Iris pigment epithelial cell (primary cell): ENCODE measurements around the gene FBXO8.

Experiments
- DNase-seq: peaks from one replicate; pipeline ENCODE4 v3.0.0-alpha.2; 2011; ENCODE audit warnings: low read depth

FBXO8 gene

DNA sequence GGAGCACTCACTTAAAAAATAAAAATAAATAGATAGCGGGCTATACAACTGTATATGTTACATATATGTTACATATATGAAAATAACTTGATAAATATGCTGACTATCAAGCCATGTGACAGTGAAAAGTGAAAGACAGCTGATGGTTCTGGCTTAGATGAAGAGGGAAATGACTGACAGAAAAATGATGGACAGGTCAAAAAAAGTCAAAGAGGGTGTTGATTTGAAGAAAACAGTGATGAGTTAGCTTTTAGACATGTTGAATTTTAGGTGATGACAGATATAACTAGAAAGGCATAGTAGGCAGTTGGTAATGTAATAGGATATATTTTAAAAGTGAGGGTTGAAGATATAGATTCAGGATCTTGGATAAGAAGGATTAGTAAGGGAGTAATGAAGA lies 37.8 kb downstream of the FBXO8 start:
- no peak for DNase-seq

DNA sequence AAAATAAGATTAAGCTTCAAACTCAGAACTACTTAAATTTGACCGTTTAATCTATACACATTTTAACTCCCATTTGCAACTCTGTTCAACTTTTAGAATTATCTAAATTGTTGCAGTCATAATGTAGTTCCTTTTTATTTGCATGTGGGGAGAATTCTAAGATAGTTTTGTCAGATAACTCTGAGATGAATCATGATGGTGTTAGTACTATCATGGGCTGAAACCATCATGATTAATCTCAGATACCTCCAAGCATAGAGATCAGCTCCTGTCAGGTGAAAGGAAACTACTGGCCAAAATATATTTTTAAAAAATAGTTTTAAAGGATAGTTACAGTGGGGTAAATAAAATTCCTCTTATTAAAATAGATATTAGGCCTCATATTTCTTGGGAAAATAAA lies 39.0 kb downstream of the FBXO8 start:
- peak; percentile 51 for DNase-seq

DNA sequence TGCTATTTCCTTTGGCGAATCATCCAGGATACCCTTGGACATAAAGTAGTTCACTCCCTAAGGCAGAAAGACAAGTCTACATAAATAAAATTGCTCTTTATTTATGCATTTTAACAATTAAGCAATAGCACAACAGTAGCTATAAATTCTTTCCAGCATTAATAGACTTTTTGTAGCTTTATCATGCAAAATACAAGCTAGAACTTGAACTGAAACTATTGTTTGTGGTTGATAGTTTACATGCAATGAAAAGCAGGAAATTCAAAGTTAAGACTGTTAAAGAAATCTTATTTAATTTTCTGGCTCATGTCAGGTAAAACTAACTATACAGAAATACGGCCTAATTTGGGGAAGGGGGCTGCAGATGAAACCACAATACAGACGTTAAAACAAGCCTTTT lies 42.3 kb downstream of the FBXO8 start:
- no peak for DNase-seq

DNA sequence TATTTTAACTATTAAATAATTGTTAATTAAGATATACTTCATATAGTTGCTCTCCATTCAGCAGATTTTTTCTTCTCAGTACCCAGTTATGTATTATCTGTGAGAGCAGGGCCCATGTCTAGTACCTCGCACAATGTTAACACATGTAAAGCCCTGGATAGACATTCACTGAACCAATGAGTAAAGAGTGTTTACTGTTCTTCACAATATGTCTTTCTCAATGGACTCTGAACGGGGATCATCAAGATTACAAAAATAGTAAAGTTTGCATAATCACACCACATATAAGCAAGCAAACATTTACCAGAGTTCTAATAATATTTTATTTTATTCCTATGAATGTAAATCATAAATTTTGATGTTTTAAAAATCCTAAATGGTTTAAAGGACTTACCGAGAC lies 47.1 kb downstream of the FBXO8 start:
- no peak for DNase-seq

DNA sequence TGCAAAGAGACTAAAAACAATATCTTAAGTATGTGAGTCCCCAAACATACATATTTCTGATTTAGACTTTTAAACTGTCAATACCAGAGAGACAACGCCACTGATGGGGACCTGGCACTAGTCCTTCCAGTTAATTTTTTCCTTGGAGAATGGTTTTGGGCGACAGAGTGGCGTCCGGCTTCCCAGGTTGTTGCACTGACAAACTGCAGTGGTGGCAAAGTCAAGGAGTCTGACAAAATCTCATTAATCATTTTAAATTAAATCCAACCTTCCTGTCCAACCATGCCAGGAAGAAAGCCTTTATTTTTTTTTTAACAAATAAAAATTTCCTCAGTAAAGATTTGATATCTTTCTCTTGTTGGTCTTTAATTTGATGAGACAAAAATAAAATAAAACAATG lies 52.8 kb downstream of the FBXO8 start:
- no peak for DNase-seq

DNA sequence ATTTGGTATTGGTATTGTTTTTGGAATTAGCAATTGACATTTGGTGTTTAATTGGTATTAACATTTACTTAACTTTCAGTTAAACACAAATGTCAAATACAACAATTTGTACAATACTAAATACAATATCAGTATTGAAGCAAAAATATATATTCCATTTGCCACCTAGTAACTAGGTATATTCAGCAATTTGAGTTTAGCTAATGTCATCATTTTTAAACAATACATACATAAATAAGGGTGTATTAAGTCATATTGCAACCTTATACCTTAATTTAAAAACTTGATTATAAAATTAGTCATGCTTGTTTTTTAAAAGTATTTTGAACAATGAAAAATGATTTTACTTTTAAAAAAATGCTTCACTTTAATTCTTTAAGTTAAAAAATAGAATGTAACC lies 53.3 kb downstream of the FBXO8 start:
- no peak for DNase-seq

DNA sequence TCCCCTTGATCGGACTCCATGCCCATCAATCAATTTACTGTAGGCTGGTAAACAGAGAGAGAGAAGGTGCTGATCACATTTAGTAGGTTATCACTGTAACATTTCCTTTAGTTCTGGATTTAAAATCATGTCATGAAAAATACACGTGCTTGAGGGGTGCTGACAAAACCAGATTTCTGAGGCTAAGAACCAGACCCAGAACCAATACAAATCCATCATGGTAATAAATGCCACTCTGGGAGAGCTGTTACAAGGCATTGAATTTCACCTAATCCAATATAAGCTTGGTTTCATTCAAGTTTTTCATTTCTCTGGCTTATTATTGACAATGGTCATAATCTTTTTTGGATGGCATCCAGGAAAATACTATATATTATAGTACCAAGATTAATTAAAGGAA lies 54.5 kb downstream of the FBXO8 start:
- no peak for DNase-seq

DNA sequence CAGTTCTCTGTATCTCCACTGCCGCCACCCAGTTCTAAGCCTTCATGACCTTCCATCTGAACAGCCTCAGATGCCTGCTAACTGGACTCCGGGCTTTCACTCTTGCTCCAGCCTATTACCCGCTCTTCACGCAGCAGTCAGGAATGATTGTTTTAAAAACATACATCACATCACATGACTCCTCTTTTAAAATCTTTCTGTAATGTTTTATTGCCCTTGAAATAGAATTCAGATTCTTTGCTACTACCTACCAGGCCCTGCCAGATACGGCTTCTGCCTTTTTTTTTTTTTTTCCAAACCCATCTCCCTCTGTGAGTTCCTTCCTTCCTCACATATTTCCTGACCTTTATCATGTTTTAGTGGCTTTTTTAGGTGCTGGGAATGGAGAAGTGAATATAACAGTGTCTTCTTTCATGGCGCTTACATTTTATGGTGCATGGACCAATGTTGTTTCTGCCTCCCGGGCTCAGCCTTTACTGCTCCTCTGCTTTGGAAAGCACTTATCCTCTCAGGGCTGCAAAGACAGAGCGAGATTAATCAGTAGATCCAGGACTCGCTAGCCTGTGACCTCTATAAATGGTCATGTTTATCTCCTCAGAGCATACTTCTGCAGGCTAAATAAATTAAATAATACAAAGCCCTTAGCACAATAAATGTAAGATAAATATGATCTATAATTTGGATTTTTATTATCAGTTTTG lies 58.0 kb downstream of the FBXO8 start:
- no peak for DNase-seq

DNA sequence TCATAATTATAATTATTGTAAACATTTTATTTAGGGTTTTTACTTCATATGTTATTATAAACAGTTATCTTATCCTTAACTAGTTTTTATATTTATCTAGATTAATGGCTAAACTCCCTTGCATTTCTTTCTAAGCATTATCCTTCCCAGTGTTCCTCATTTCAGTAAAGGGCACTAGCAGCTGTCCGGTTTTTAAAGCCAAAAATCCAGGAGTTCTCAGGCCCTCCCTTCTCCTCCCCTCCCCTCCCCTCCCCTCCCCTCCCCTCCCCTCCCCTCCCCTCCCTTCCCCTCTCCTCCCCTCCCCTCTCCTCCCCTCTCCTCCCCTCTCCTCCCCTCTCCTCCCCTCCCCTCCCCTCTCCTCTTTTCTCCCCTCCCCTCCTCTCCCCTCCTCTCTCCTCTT lies 58.9 kb downstream of the FBXO8 start:
- no peak for DNase-seq

DNA sequence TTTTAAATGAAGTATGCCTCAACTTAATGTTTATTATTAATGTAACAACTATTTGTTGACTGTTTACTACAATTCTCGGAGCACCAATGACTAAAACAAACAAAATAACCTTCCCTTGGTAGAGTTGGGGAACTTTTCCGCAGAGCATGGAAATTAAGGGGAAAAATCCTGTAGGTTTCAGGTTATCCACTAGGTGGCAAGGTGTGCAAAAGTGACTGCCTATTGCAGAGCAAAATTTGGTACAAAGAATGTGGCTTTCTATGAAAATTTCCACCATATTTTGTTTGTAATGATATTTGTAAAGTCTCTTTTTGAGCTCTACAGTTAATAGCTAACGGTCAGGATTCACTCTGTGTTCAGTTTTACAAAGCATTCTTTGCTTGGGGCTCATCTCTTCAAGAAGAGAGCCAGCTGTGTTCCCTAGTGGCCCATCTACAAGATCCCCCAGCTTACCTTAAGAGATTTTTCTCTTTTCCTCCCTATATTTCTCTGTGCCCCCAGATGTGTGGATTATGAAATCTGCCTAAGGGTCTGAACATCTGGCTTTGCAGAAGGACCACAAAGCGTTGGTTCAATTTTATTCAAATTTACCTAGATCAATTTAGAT lies 61.1 kb downstream of the FBXO8 start:
- peak; percentile 28 for DNase-seq

DNA sequence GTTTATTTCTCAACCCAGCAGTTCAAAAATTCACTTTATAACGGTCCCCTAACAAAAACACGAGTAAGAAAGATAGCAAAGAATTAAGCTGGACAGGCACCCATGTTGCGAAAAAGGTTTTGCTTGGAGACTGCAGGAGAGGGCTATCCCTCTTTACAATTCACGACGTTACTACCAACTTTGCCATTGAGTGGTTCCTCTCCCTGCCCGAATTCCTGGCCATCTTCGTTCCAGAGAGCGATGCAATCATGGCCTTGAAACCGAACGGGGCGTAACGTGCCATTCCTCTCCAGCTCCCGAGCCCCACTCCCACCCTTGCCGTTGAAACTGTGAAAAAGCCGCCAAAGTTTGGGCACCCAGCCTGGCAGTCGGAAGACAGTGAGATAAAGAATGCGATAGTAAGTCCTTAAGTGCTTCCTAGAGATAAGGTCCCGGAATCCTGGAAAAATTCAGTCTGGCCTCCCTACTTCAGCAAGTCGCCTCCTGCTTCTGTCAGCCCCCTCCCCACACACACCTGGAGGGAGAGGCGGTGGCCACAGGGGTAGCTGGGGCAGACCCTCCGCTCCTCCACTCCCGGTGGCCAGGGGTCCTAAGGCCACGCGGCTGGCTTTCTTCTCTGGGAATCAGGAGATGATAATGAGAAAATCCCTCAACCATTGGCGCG lies 65.2 kb downstream of the FBXO8 start:
- DNase-seq = peak; percentile 5

DNA sequence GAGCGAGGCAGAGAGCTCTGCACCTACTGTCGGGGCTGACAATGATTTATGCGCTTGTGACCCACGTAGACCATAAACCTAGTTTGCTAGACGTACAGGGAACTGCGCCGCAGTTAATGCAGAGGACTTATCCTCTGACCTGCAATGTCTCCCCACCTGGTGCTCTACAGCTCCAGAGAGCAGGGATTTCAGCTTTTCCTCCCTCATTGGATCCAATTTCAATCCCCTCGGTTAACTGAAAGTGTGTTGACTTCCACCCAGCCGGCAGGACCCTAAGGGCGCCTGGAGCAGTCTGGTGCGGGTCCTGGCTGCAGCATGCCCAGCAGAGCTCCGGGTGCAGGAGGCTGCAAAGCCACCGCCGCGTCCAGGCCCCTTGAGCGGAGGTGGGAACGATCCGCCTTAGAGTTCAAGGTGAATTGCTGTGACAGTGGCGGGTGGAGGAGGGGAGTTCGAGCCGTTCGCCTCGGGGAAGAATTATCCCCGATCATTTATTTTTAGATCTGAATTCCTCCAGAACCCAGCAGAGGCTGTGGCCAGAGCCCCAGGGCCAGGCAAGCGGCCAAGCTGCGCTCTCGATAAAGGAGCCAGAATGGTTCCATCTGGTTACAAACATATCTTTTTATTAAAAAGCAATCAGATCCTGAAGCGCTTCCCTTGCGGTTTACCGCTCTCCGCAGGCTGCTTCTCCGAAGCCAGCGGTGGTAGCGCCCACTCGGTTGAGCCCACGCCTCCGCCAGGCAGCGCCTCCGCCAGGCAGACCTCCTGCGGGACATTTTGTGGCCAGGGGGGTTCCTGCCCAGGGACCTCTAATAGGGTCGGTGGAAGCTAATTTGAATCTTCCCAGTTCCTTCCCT lies 66.0 kb downstream of the FBXO8 start:
- peak; percentile 61 for DNase-seq

DNA sequence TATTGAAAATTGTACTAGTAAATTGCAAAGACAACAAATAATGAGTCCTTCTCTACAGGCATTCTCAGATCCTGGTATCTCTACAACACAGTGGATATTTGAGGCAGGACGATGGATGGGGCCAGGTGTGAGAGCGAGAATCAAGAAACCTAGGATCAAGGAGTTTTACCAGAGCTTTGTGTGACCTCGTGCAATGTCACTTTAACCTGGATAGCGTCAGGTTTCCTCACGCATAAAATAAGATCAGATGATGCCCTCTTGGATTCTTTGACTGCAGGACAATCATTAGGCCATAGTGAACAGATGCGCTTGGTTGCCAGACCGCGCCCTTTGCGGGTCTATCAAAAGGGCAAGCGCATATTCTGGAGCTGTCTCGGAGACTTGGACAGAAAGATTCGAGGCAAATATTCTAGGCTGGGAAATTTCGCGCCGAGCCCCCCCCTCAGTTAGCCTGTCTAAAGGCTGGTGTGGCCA lies 66.6 kb downstream of the FBXO8 start:
- DNase-seq = no peak

DNA sequence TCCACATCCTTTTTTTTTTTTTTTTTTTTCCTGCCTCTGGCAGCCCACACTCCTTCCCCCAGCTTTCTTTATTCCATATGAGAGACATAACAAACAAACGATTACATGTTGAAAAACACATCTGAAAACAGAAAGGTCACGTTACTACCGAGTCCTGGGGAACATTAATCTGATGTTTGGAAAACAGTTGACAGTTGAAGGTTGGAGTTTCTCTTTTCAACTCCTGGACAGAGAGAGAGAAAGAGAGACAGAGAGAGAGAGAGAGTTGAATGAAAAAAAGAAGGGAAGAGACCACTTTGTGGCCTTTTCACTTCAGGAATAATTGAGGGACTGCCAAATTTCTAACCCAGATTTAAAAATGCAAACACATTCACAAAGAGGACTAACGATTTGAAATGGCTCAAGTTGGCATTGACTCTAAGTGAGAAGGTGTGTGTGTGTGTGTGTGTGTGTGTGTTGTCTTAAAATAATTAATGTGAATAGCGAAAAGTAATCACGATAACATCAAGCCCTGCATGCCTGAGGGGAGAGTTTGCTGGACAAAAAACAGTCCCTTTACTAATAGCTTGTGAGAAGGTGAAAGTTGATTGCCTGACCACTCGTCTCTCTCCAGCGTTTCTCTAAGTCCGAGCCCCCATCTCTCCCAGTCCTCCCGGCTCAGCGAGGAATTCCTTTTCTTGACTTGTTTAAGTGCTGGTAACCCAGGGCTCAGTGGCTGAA lies 67.3 kb downstream of the FBXO8 start:
- DNase-seq = no peak

DNA sequence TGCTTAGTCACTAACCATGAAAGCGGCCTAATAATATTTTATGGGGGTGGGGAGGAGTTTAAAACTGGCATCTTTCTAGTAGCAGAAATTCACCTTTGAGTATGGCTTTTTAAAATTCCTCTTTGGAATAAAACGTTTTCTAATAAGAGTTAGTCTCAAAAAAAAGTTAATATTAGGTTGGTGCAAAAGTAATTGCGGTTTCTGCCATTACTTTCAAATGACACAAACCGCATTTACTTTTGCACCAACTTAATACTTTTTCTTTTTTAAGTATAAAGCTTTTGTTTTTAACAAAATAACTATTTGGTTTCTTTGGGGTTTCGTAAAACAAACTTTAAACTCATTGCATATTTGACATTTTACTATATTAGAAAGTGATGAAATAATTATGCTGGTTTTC lies 68.4 kb downstream of the FBXO8 start:
- DNase-seq = no peak

DNA sequence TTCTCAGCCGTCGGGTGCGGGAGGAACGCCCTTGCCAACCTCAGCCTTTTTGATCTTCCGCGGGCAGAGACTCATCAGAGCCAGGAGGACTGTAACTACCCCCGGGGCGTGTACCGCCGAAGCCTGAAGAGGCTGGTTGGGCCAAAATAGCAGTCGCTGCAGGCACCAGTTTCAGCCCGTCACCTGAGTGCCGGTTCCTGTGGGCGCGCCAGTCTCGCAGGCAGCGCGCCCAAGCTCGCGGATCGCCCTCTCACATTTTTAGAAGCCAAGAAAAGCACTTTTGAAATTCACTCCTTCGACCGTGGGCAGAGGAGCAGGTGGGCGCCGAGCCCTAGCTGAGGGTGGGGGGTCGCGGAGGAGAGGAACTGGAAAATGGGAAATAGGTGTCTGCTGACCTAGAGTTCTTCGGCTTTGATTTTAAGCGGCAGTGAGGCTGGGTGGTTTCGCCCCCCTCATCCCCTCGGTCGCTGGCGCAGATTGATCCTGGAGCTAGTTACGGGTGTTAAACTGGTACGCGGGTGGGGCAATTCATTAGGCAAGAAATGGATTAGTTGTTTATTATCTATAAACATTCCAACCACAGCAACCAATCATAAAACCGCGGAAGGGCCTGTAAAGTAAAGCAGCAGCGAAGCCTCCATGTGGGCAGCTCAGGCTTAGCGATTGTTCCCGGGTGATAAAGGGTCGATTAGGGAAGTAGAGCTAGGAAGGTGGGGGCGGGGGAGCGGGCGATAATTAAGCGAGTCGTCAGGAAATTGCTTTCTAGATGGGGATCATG lies 69.2 kb downstream of the FBXO8 start:
- DNase-seq = no peak

DNA sequence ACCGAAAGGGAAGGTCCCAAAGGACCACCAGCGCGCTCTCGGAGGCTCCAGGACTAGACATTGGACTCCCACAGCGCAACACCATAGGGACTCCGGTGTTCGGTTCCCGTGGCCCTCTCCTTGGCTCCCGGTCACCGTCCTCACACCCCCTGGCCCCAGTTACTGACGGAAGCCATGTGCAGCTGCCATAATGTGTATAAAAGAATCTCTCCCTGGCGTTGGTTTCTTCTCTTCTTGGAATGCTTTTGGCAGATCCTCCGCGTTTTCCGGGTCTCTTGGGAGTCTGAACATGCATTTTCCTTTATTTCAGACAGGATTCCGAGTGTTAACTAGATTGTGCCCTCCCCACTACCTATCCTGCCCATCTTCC lies 69.8 kb downstream of the FBXO8 start:
- DNase-seq = no peak

DNA sequence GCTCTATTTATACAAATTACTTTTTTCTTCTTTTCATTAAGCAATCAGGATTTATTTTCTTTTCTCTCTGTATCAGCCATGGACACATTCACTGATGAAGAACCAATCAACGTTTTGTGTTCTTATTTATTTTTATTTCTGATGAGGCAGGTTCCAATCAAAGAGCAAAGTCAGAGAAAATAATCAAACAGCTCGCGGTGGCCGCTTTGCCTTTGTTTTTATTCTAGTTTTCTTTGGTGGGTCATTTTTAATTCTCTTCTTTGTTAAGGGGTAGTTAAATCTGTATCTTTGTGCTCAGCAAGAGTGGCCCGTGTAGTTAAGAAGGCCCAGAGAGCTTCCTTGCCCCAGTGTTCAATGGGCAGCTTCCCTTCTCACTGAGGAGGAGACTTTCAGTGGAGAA lies 71.4 kb downstream of the FBXO8 start:
- DNase-seq = no peak

DNA sequence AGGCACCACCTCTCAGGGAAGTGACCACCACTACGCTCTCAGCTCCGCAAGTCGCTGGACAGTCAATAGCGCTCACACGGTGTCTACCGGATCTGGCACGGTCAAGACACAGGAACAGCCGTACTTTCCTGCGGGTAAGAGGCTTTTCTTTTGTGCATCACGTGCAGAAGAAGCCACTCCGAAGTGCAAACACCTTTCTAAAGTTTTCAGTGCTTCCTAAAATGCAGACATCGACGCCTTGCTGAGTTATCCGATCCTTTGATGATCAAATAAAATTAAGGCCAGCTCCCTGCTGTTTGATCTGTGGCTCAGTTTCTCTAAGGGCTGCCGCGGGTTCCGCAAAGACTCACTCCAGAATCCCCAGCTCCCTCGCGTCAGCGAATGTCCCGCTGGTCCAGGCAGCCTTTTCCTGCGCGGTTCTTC lies 71.8 kb downstream of the FBXO8 start:
- no peak for DNase-seq

DNA sequence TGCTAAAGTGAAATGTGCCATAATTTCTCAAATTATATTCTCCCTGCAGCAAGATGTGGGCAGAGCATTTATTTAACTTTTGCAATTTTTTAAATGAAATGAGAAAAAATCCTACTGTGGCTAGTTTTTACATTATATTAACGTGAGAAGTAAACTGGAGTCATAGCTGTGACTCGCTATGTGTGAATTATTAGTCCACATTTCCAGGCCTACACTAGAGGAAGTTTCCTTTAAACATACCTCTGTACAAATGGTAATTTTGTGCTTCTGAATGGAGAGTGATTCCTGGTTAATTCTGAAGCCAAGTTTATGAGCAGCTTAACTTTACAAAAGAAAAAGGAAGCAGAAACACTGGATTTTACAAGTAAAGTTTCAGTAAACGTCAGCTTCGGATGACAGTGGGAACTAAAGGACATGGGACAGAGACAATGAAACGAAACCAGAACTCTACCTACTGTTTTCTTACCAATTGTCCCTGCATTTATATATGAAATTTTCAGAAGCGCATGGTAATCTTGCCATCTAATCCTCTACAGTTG lies 72.4 kb downstream of the FBXO8 start:
- no peak for DNase-seq

DNA sequence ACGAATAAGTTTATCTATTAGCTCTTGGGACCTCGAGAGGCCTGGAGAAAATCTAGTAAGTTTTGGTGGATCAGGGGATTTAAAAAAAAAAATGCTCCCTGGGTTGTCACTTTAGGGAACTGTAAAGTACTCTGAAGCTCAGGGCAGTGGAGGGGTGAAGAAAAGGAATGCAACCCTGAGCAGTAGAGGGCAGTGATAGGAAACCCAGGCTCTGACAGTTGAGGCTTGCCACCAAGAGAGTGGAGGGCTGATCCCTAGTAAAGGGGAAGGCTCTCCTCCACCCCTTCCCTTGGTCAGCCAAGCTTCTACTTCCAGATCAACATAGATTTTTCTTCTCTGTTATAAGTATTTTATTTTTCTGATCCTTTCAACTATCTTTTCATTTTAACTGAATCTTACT lies 73.1 kb downstream of the FBXO8 start:
- no peak for DNase-seq
